Activated naive CD4-positive, alpha-beta T cell treated with anti-CD3 and anti-CD28 coated beads, Interleukin-2, amount 50 U/mL, for 72 hours (primary cell): ENCODE results near the gene CXCR4. TPM values are rescaled to one million over a fixed set of nuclear protein-coding genes. Genes with fewer than 3 reads are reported as not detected.

ENCODE experiments used
- ATAC-seq, 2 donors: fragments of 150-1000 bp; cut with Tn5 transposase; 2 replicates each; pipeline ENCODE4 v1.10.0; 2021; ENCODE audit warnings: mild to moderate bottlenecking in 2 of 2, moderate library complexity in 2 of 2
- DNase-seq, 2 donors: peaks; one replicate each; pipeline ENCODE4 v3.0.0; 2021 to 2022; ENCODE audit warnings: low spot score in 2 of 2
- H3K27ac Mint-ChIP-seq, 2 donors: one replicate each; pipeline ENCODE4 v1.8.0; 2022; ENCODE audit warnings: mild to moderate bottlenecking in 2 of 2, mixed read lengths in 2 of 2
- H3K36me3 Mint-ChIP-seq, 2 donors: one replicate each; pipeline ENCODE4 v1.8.0; 2022; ENCODE audit warnings: mixed read lengths in 2 of 2
- H3K9me3 Mint-ChIP-seq, 2 donors: one replicate each; pipeline ENCODE4 v1.8.0; 2022; ENCODE audit warnings: mixed read lengths in 2 of 2
- total RNA-seq, 2 donors: library from RNA; stranded (reverse); gene quantifications; one replicate each; pipeline ENCODE4 v1.2.3, GENCODE V29; 2022

CXCR4 gene
- 100 to 1,000 TPM; 104 to 196 TPM for total RNA-seq

DNA sequence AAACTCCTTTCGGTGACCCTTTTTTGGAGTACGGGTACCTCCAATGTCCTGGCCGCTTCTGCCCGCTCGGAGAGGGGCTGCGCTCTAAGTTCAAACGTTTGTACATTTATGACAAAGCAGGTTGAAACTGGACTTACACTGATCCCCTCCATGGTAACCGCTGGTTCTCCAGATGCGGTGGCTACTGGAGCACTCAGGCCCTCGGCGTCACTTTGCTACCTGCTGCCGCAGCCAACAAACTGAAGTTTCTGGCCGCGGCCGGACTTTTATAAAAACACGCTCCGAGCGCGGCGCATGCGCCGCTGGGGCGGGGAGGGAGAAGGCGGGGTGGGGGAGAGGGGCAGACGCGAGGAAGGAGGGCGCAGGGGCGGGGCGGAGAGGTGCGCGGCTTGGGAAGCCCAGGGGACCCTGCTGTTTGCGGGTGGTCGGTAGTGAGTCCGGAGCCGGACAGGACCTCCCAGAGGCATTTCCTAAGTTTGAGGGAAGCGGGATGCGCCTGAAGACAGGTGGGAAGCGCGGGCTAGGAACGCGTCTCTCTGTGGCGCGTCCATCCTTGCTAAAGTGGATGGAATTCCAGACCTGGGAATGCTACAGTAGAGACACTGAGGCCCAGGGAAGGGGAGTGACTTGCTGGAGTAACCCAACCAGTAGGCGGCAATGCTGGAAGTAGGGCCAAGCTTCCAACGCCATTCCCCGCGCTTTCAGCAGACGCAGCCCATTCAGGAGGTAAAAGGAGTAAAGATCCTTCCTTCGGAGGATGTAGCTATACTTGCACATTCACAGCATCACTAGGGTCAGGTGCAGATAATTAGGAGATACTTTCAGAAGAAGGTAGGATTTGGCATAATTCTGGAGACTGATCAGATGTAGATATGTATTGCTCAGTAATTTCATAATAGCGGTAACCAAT lies at the start of gene CXCR4:
Gene CXCR4 (minus strand): TSS at position 241 of the 910 bp plus-strand sequence. CDS start 89 bp downstream, at position 152.
- H3K27ac Mint-ChIP-seq = peak within 1 kb of the TSS; percentile 94 to 99
- DNase-seq = peak; percentile 85 to 91
- no peaks in the 10 kb centered on the region for H3K9me3 Mint-ChIP-seq
- peaks cover 39 to 53% of the 10 kb centered on the region in 2 donors for H3K36me3 Mint-ChIP-seq
- ATAC-seq = peak; percentile 33 to 46

DNA sequence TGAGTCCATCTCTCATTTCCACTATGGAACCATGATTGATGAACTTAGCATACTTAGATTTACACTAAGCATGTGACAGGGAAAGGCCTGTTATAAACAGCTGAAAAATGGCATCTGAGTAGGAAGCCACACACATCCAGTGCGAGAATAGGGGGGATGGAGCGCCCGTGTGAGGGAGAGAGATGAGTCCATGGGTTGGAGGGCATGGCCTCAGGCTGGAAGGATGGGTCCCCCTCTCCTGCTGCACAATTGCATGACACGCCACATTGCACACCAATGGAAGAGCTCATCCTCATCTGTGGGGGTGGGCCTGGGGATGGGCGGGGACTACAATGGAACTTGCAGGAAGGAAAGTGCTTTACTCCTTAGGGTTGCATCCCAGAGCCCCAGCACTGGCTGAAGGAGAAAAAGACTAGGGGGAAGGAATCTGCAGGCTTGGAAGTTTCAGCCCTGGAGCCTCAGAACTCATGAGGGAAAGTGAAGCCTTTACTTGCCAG lies 46.4 kb upstream of the CXCR4 start:
- ATAC-seq = no peak
- no peaks in the 10 kb centered on the region for H3K9me3 Mint-ChIP-seq
- no peak overlapping the region for H3K27ac Mint-ChIP-seq
- DNase-seq = no peak
- H3K36me3 Mint-ChIP-seq = no peaks in the 10 kb centered on the region

DNA sequence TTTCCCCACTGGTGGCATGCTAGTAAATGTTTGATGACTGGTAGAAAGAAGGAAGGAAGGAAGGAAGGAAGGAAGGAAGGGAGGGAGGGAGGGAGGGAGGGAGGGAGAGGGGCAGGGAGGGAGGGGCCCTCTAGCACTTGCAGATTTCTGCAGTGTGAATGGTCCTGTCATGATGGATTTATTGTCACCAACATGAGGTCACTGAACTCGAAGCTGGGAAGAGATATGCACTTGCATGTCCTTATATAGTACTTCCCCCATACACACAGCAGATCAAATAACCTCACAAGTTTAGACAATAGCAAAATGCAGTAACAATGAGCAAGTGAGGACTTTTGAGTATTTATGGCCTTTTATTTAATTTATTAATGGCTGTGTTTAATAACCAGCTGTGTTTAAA lies 44.5 kb upstream of the CXCR4 start:
- ATAC-seq = no peak
- no peak for DNase-seq
- peak overlapping the region in 1 of 2 donors; percentile 31 for H3K27ac Mint-ChIP-seq
- no peaks in the 10 kb centered on the region for H3K9me3 Mint-ChIP-seq
- H3K36me3 Mint-ChIP-seq = no peaks in the 10 kb centered on the region

DNA sequence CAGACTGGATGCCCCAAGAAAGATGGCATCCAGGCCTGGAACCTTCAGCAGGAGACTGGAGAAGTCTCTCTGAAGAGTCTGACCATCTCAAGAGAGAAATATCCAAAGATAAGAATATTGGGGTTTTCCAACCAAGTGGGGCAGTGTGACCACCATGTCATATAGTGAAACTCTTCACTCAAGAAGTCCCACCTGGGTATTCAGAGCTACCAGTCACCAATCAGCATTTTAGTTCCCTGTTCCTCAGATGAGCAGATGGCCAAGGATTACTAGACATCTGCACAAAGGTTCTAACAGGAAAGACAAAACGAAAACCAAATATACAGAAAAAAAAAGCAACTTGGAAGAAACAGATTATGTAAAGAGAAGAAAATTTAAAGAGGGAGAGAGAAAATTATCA lies 38.5 kb upstream of the CXCR4 start:
- ATAC-seq (no peak), DNase-seq (no peak)
- Mint-ChIP-seq H3K27ac (no peak overlapping the region), H3K9me3 (peaks cover 0 to 7% of the 10 kb centered on the region in 2 donors), H3K36me3 (no peaks in the 10 kb centered on the region)

DNA sequence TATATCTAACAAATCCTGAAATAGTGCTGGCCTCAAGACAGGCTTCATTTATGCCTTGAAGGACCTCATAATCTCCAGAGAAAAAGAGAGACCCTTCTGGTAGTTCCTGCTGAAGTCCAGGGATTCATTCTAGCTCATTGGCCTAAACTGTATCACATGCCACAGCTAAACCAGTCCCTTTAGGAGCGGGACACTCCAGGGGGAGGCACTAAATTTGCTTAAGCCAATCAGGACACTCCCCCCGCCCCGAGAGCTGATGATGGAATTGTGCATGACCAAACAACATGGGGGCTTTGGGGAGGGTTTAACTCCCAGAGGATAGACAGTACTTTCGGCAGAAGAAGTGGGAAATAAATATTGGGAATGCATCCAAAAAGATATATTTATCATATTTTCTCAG lies 36.4 kb upstream of the CXCR4 start:
- Mint-ChIP-seq H3K9me3 (peaks cover 0 to 7% of the 10 kb centered on the region in 2 donors), H3K27ac (no peak overlapping the region), H3K36me3 (no peaks in the 10 kb centered on the region)
- no peak for DNase-seq
- no peak for ATAC-seq

DNA sequence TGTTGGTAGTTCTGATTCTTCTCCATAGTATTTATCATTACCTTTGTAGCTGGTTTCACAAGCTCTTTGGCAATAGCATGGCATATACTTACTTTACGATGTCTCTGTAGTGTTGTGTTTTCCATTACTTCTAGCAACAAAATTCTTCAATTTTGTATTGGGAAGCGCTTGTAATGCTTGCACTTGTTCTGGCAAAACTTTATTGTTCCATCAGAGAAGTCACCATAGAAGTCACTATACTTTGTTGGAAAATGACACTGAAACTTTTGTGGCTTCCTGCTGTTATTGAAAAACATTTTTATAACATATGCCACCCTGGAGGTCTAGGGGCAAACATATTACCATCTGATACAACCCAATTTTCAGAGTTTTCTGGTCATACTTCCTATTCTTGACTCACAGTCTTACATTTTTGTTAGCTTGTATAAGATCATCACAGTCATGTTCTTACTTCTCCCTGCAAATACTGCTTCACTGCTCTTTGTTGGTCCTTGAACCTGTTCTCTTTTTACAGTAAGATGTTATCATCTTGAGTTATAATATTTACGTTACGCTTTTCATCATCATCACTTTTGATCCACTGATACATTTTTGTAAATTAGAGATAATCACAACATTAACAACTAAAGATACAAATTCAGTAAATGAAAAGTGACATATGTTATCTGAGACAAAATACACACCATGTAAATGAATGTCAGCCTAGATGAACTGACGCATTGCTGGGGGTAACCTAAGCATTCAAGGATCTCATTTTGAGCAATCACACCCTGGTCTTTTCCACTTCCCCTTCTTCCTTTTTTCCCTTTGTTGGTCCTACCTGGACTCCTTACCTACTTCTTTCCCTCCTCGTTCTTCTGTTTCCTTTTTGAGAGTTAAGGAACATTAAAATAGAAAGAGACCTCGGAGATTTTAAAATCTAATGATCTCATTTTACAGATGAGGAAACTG lies 33.3 kb upstream of the CXCR4 start:
- peaks cover 0 to 5% of the 10 kb centered on the region in 2 donors for H3K36me3 Mint-ChIP-seq
- no peak for ATAC-seq
- H3K9me3 Mint-ChIP-seq = peaks cover 5 to 13% of the 10 kb centered on the region in 2 donors
- H3K27ac Mint-ChIP-seq = peak overlapping the region in 1 of 2 donors; percentile 48
- DNase-seq = no peak

DNA sequence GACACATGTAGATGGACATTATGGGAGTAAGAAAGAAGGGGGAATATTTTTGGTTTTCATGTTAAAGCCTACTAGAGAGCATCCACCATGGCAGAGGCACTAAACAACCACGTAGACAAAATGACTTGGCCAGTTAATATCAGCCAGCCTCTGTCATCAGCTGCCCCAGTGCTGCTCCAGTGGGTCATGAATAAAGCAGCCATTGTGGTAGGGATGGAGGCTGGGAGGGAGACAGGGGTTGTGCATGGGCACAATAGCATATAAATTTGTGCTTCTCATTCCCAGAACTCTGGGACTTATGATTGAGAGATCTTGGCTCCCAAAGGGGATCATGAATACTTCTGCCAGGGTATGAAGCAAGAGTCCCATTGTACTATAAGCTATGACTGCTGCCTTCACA lies 31.1 kb upstream of the CXCR4 start:
- H3K9me3 Mint-ChIP-seq = peaks cover 5 to 18% of the 10 kb centered on the region in 2 donors
- DNase-seq = no peak
- H3K36me3 Mint-ChIP-seq = peaks cover 4 to 5% of the 10 kb centered on the region in 2 donors
- no peak overlapping the region for H3K27ac Mint-ChIP-seq
- no peak for ATAC-seq

DNA sequence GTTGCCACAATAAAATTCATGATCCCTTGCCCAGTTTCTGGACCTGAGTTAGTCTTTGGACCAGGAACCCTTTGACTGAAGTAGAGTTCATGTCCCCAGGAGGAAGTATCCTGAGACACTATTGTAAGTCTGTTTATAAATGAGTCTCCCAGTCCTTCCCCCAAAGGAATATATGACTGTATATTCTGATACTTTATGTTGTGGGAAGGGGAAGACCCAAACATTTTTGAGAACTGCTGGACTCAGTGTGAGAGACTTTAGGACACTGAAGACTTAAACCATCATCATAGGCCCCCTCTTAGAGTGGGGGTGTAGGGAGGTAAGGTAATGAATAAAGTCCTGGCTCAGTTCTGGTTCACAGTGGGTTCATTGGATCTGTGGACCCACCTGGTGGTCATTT lies 28.6 kb upstream of the CXCR4 start:
- peaks cover 4 to 5% of the 10 kb centered on the region in 2 donors for H3K36me3 Mint-ChIP-seq
- ATAC-seq (peak; percentile 62 to 95), DNase-seq (no peak)
- no peak overlapping the region for H3K27ac Mint-ChIP-seq
- peaks cover 5 to 11% of the 10 kb centered on the region in 2 donors for H3K9me3 Mint-ChIP-seq

DNA sequence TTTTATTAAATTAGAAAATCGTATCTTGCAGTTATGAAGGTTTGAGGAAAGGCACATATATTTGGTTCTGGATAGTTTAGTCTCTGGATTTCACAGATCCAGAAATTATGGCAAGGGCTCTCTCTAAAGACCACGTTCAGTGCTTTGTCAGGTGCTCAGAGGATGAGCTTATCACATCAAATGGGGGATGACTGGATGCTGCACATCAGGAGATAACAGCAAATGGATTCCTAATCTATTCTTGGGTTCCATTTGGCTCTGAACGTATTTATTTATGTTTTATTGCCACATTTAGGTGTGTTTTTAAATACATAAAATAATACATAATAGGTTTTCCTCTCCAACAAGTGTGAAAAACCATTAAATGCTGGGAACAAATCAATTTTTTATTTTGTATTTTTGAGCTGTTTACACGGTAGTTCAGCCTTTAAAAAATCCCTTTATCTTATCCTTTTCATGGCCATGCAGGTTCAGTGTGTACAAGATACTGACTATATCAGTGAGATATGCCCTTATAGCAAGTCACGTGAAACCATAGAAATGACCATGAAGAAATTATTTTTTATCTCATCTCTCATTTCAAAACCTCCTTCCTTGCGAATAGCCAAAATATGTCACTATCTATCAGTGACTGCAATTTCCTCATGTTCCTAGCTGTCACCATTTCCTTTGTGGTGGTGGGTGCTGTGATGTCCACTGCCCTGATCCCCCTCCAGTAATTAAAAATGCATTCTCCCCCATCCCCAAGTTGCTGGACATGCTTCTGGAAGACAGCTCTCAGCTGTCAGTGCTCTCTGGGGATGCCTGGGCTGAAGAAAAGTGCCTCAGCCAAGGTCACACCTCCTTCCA lies 25.9 kb upstream of the CXCR4 start:
- Mint-ChIP-seq H3K36me3 (peaks cover 4 to 5% of the 10 kb centered on the region in 2 donors), H3K9me3 (peaks cover 4 to 9% of the 10 kb centered on the region in 2 donors), H3K27ac (peak overlapping the region; percentile 15 to 19)
- no peak for DNase-seq
- ATAC-seq = no peak

DNA sequence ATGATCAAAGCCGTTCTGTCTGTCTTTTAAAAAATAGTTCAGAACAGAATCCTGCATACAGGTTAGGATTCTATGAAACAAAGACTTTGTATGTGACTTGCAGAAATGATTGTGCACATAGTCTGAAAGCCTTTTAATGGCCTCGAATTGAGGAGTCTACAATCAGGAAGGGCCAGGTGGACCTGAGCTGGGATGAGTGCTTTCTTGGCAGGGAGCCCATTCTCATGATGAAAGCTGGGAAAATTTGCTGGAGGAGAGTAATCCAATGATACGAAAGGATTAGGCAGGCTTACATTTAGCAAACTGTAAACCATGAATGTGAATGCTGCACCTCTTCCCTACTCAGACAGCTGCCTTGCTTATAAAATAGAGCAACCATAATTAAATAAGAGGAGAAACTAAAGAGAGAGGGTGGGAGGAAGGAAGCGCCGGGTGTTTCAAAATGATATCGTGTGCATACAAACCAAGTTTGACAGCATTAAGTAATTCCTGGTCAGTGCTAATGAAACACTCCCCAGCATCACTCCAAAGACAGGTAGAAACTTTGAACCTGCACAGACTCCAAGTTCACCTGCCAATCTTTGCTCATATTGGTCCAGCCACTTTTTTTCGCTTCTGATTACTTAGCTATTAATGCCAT lies 23.7 kb upstream of the CXCR4 start:
- DNase-seq (no peak), ATAC-seq (no peak)
- Mint-ChIP-seq H3K27ac (no peak overlapping the region), H3K36me3 (peaks cover 6 to 16% of the 10 kb centered on the region in 2 donors), H3K9me3 (peaks cover 0 to 5% of the 10 kb centered on the region in 2 donors)

DNA sequence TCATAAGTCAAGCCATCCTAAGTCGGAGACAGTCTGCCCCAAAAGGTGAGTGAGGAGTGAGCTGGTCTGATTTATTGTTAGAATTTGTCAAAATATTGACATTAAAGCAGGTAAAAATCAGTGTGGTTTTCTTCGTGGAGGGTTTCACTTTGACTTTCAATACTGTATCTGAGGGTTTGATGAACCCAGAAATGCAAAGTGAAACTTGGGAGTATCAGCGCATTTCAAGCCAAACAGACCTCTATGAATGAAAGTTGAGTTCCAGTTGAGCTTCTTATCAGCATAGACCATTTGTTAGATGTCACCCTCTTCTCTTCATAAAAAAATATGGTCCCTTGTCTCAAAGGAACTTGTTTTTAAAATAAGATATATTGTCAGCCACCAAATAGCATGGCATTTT lies 21.7 kb upstream of the CXCR4 start:
- H3K36me3 Mint-ChIP-seq = peaks cover 6 to 12% of the 10 kb centered on the region in 2 donors
- ATAC-seq = peak; percentile 11 to 25
- no peaks in the 10 kb centered on the region for H3K9me3 Mint-ChIP-seq
- DNase-seq = no peak
- peak overlapping the region in 1 of 2 donors; percentile 3 for H3K27ac Mint-ChIP-seq

DNA sequence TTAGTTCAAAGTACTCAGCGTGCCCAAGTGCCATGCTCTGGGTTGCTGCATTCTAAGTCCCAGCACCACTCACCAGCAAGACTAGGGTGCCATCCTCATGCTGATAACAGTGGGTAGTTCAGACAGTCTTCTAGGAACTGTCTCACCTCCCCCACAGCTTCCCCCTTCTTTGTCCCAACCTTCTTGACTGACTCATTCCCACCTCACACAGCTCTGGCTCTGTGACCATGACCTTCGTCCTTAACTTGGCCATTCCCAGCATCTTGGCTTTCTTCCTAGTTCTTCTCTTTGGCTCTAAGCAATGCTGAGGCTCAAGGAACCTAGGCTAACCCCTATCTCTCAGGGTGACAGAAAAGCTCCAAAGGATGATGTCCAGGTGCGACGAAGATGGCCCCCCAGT lies 20.0 kb upstream of the CXCR4 start:
- Mint-ChIP-seq H3K9me3 (no peaks in the 10 kb centered on the region), H3K27ac (peak overlapping the region in 1 of 2 donors; percentile 97), H3K36me3 (peaks cover 10 to 12% of the 10 kb centered on the region in 2 donors)
- DNase-seq (no peak), ATAC-seq (no peak)

DNA sequence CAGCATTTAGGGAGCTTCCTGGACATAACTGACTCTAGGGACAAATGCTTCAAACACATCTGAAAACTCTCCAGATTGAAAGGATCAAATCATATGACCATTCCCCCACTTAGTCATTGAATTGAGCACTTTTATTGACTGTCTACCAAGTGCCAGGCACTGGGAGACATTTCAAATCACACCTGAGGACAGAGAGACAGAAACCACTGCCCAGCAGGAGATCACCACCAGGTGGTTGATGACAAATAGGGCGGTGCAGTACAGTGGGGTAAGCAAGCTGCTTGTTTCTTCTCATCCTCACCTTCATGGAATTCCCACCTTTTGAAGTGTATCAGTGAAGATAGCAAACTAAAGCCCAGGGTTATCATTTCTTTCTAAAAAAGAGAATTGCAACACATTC lies 19.0 kb upstream of the CXCR4 start:
- H3K27ac Mint-ChIP-seq = peak overlapping the region; percentile 78 to 97
- DNase-seq (no peak), ATAC-seq (peak in 1 of 2 donors; percentile 5)
- H3K9me3 Mint-ChIP-seq = no peaks in the 10 kb centered on the region
- peaks cover 10 to 12% of the 10 kb centered on the region in 2 donors for H3K36me3 Mint-ChIP-seq

DNA sequence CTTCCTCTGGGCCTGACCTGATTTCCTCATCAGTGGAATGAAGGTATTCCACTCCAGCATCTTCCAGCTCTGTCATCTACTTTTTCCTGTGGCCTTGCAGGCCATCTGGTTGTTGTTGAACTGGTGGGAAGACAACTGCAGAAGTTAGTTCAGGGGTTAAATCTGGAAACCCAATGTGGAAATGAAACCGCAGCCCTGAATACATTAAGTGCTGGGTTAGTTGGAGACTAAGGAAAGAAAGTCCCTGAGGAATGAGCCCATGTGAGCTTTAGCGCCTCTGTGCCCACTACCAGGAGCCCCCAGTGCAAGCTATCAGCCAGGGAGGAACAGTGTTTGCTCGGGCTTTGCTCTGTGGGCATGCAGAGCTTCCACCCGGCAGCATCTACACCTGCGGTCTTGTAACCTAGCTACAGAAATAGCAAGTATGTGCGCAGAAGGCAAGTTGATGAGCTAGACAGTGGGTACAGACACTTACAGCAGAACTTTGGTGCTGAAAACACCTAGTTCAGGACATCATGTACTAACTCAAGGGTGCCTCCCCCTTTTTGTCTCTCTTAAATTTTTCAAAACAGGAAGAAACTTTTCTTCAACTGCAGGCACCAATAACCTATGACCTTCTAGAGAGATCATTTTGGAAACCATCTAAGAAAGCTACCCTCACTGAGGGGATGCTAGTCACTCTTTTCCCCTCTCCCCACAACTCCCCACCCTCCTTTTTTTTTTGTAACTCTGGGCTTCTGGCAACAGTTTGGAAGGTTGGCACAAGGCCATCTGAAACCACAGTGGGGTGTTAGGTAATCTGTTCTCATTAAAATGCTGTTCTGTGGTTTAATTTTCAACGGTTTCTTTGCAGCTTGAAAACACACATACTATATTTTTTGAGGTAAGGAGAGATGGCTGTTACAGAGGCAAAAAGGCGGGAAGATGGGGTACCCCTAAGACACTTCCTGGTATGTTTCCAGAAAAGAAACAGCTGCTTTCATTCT lies 18.3 kb upstream of the CXCR4 start:
- DNase-seq (peak in 1 of 2 donors; percentile 69), ATAC-seq (peak; percentile 28 to 51)
- Mint-ChIP-seq H3K36me3 (peaks cover 10 to 12% of the 10 kb centered on the region in 2 donors), H3K9me3 (no peaks in the 10 kb centered on the region), H3K27ac (peak overlapping the region; percentile 88 to 97)
